ENCODE data around the gene MRPS26.

DNA sequence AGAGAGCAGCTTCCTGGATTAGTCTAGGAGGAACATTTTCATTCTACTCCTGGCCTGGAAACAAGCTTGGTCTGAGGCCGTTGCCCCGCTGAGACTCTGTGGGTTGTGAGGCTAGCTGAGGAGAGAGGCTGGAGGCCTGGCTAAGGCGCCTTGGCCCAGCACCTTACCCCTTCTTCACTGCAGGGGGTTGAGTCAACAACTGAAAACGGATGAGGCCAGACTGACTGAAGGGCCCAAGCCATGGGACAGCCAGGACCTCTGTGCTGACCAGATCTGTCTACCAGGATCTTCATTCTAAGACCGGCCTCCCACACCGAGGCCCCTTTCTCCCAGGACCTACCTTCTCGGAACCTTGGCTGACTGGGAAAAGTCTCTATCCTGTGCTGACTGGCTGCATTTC is 42.2 kb downstream of the MRPS26 start:
- TF ChIP-seq ZNF678 (CRISPR knock-in tag; IDR thresholded peaks at IDR 0.05), result no peak
- TF ChIP-seq, protein P1, sequence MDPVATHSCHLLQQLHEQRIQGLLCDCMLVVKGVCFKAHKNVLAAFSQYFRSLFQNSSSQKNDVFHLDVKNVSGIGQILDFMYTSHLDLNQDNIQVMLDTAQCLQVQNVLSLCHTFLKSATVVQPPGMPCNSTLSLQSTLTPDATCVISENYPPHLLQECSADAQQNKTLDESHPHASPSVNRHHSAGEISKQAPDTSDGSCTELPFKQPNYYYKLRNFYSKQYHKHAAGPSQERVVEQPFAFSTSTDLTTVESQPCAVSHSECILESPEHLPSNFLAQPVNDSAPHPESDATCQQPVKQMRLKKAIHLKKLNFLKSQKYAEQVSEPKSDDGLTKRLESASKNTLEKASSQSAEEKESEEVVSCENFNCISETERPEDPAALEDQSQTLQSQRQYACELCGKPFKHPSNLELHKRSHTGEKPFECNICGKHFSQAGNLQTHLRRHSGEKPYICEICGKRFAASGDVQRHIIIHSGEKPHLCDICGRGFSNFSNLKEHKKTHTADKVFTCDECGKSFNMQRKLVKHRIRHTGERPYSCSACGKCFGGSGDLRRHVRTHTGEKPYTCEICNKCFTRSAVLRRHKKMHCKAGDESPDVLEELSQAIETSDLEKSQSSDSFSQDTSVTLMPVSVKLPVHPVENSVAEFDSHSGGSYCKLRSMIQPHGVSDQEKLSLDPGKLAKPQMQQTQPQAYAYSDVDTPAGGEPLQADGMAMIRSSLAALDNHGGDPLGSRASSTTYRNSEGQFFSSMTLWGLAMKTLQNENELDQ (CRISPR knock-in tag; IDR thresholded peaks at IDR 0.05; ENCODE audit: borderline replicate concordance), result no peak
- TF ChIP-seq, protein P2, sequence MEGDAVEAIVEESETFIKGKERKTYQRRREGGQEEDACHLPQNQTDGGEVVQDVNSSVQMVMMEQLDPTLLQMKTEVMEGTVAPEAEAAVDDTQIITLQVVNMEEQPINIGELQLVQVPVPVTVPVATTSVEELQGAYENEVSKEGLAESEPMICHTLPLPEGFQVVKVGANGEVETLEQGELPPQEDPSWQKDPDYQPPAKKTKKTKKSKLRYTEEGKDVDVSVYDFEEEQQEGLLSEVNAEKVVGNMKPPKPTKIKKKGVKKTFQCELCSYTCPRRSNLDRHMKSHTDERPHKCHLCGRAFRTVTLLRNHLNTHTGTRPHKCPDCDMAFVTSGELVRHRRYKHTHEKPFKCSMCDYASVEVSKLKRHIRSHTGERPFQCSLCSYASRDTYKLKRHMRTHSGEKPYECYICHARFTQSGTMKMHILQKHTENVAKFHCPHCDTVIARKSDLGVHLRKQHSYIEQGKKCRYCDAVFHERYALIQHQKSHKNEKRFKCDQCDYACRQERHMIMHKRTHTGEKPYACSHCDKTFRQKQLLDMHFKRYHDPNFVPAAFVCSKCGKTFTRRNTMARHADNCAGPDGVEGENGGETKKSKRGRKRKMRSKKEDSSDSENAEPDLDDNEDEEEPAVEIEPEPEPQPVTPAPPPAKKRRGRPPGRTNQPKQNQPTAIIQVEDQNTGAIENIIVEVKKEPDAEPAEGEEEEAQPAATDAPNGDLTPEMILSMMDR (CRISPR knock-in tag; IDR thresholded peaks at IDR 0.05), result no peak
- TF ChIP-seq HOXD1 (CRISPR knock-in tag; IDR thresholded peaks at IDR 0.05), result no peak
- TF ChIP-seq, protein P3, sequence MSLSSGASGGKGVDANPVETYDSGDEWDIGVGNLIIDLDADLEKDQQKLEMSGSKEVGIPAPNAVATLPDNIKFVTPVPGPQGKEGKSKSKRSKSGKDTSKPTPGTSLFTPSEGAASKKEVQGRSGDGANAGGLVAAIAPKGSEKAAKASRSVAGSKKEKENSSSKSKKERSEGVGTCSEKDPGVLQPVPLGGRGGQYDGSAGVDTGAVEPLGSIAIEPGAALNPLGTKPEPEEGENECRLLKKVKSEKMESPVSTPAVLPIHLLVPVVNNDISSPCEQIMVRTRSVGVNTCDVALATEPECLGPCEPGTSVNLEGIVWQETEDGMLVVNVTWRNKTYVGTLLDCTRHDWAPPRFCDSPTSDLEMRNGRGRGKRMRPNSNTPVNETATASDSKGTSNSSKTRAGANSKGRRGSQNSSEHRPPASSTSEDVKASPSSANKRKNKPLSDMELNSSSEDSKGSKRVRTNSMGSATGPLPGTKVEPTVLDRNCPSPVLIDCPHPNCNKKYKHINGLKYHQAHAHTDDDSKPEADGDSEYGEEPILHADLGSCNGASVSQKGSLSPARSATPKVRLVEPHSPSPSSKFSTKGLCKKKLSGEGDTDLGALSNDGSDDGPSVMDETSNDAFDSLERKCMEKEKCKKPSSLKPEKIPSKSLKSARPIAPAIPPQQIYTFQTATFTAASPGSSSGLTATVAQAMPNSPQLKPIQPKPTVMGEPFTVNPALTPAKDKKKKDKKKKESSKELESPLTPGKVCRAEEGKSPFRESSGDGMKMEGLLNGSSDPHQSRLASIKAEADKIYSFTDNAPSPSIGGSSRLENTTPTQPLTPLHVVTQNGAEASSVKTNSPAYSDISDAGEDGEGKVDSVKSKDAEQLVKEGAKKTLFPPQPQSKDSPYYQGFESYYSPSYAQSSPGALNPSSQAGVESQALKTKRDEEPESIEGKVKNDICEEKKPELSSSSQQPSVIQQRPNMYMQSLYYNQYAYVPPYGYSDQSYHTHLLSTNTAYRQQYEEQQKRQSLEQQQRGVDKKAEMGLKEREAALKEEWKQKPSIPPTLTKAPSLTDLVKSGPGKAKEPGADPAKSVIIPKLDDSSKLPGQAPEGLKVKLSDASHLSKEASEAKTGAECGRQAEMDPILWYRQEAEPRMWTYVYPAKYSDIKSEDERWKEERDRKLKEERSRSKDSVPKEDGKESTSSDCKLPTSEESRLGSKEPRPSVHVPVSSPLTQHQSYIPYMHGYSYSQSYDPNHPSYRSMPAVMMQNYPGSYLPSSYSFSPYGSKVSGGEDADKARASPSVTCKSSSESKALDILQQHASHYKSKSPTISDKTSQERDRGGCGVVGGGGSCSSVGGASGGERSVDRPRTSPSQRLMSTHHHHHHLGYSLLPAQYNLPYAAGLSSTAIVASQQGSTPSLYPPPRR (CRISPR knock-in tag; IDR thresholded peaks at IDR 0.05; ENCODE audit: borderline replicate concordance), result no peak
- TF ChIP-seq GTF2F1 (IDR thresholded peaks at IDR 0.05; ENCODE audit: low read length), result no peak
- TF ChIP-seq TAF1 (CRISPR knock-in tag; IDR thresholded peaks at IDR 0.05), result no peak
- TF ChIP-seq ZNF431 (CRISPR knock-in tag; IDR thresholded peaks at IDR 0.05; ENCODE audit: borderline replicate concordance, low read depth), result no peak
- TF ChIP-seq MYC (CRISPR knock-in tag; IDR thresholded peaks at IDR 0.05; ENCODE audit: borderline replicate concordance), result no peak
- no peak for TF ChIP-seq GABPA (IDR thresholded peaks at IDR 0.05; ENCODE audit: low read depth, low read length)
- no peak for TF ChIP-seq GABPA (CRISPR knock-in tag; IDR thresholded peaks at IDR 0.05; ENCODE audit: low read depth)
- TF ChIP-seq HDAC2 (CRISPR knock-in tag; IDR thresholded peaks at IDR 0.05), result no peak
- TF ChIP-seq, protein P4, sequence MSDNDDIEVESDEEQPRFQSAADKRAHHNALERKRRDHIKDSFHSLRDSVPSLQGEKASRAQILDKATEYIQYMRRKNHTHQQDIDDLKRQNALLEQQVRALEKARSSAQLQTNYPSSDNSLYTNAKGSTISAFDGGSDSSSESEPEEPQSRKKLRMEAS (IDR thresholded peaks at IDR 0.05), result no peak
- TF ChIP-seq, protein P5, sequence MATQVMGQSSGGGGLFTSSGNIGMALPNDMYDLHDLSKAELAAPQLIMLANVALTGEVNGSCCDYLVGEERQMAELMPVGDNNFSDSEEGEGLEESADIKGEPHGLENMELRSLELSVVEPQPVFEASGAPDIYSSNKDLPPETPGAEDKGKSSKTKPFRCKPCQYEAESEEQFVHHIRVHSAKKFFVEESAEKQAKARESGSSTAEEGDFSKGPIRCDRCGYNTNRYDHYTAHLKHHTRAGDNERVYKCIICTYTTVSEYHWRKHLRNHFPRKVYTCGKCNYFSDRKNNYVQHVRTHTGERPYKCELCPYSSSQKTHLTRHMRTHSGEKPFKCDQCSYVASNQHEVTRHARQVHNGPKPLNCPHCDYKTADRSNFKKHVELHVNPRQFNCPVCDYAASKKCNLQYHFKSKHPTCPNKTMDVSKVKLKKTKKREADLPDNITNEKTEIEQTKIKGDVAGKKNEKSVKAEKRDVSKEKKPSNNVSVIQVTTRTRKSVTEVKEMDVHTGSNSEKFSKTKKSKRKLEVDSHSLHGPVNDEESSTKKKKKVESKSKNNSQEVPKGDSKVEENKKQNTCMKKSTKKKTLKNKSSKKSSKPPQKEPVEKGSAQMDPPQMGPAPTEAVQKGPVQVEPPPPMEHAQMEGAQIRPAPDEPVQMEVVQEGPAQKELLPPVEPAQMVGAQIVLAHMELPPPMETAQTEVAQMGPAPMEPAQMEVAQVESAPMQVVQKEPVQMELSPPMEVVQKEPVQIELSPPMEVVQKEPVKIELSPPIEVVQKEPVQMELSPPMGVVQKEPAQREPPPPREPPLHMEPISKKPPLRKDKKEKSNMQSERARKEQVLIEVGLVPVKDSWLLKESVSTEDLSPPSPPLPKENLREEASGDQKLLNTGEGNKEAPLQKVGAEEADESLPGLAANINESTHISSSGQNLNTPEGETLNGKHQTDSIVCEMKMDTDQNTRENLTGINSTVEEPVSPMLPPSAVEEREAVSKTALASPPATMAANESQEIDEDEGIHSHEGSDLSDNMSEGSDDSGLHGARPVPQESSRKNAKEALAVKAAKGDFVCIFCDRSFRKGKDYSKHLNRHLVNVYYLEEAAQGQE (IDR thresholded peaks at IDR 0.05; ENCODE audit: borderline replicate concordance in 1 of 2, low read depth in 1 of 2, low read length in 2 of 2), result no peak
- no peak for TF ChIP-seq FOXJ3 (CRISPR knock-in tag; IDR thresholded peaks at IDR 0.05; ENCODE audit: borderline replicate concordance)
